ENCODE data around the gene POLE3. TPM values are rescaled to one million over a fixed set of nuclear protein-coding genes. Genes with fewer than 3 reads are reported as not detected.
"Not testable (repeated sequence)": the region's sequence is repeated elsewhere in the genome, so short reads cannot be mapped to it uniquely, and the experiment has no call there.

The POLE3 gene
- total and polyA plus RNA-seq, 9 of the 15 experiments (the other 6 are each of a cell fraction or from before 2014, with no cell fraction given) = 52.6 to 179 (median 110) TPM

DNA sequence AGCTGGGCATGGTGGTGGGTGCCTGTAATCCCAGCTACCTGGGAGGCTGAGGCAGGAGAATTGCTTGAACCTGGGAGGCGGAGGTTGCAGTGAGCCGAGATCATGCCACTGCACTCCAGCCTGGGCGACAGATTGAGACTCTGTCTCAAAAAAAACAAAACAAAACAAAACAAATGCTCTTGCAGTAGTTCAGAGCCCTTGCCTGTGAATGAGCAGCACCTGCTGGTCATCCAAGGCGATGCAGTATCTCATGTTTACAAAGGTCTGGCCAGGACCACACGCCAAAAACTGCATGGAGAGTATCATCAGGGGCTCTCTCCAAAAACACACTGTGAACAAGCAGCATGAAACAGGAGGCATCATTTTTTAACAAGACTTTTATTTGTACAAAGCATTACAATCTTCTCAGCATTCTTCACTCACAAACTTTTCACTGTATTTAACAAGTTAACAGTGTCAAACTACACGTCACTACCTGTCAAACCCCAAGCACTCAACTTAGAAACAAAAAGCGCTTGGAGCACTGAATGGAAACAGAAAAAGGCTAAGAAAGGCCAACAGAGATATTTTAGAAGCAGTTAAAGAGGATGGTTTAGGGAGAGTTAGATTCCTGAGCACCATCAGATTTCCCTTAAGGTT is 3.5 kb downstream of the POLE3 start (continued):
- TF ChIP-seq, protein P1, sequence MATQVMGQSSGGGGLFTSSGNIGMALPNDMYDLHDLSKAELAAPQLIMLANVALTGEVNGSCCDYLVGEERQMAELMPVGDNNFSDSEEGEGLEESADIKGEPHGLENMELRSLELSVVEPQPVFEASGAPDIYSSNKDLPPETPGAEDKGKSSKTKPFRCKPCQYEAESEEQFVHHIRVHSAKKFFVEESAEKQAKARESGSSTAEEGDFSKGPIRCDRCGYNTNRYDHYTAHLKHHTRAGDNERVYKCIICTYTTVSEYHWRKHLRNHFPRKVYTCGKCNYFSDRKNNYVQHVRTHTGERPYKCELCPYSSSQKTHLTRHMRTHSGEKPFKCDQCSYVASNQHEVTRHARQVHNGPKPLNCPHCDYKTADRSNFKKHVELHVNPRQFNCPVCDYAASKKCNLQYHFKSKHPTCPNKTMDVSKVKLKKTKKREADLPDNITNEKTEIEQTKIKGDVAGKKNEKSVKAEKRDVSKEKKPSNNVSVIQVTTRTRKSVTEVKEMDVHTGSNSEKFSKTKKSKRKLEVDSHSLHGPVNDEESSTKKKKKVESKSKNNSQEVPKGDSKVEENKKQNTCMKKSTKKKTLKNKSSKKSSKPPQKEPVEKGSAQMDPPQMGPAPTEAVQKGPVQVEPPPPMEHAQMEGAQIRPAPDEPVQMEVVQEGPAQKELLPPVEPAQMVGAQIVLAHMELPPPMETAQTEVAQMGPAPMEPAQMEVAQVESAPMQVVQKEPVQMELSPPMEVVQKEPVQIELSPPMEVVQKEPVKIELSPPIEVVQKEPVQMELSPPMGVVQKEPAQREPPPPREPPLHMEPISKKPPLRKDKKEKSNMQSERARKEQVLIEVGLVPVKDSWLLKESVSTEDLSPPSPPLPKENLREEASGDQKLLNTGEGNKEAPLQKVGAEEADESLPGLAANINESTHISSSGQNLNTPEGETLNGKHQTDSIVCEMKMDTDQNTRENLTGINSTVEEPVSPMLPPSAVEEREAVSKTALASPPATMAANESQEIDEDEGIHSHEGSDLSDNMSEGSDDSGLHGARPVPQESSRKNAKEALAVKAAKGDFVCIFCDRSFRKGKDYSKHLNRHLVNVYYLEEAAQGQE (IDR thresholded peaks at IDR 0.05; ENCODE audit: borderline replicate concordance) = peak; percentile 90
- TF ChIP-seq, protein P1 (CRISPR knock-in tag; IDR thresholded peaks at IDR 0.05; ENCODE audit: low read depth) = not testable (repeated sequence)
- TF ChIP-seq ZNF384 (IDR thresholded peaks at IDR 0.05; ENCODE audit: low read depth, low read length) (peak; percentile 75), SMC3 (conservative IDR thresholded peaks at IDR 0.05; ENCODE audit: insufficient read depth, low read depth, low read length) (peak; percentile 82), CREM (IDR thresholded peaks at IDR 0.05; ENCODE audit: low read depth) (peak; percentile 10; the same call in 1 of the 2 replicates), SOX6 (IDR thresholded peaks at IDR 0.05) (0 out of 2 replicates have a peak, but pooled peaks have one; percentile 7), POLR2A (conservative IDR thresholded peaks at IDR 0.05) (peak; percentile 45; the same call in 1 of the 2 replicates), HDGF (IDR thresholded peaks at IDR 0.05) (peak; percentile 80; the same call in 1 of the 2 replicates)
- TF ChIP-seq, protein P2, sequence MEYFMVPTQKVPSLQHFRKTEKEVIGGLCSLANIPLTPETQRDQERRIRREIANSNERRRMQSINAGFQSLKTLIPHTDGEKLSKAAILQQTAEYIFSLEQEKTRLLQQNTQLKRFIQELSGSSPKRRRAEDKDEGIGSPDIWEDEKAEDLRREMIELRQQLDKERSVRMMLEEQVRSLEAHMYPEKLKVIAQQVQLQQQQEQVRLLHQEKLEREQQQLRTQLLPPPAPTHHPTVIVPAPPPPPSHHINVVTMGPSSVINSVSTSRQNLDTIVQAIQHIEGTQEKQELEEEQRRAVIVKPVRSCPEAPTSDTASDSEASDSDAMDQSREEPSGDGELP (CRISPR knock-in tag; IDR thresholded peaks at IDR 0.05; ENCODE audit: borderline replicate concordance) = 0 out of 2 replicates have a peak, but pooled peaks have one; percentile 7
